Neural cell (in vitro differentiated cells): ENCODE results near the gene XRN1. TPM values are rescaled to one million over a fixed set of nuclear protein-coding genes. Genes with fewer than 3 reads are reported as not detected.
"Not testable (repeated sequence)": the region's sequence is repeated elsewhere in the genome, so short reads cannot be mapped to it uniquely, and the experiment has no call there.

Experiments used
- H2AFZ ChIP-seq: fragments of 200-600, 300-800 bp; sonication (generic), shearing (Covaris generic); 2 replicates; pipeline ENCODE4 v1.6.0; 2014; ENCODE audit warnings: low read depth, mild to moderate bottlenecking, antibody characterized with exemption, low read length, moderate library complexity
- H3F3A ChIP-seq: fragments of 200-600 bp; shearing (Covaris generic); 2 replicates; pipeline ENCODE4 v1.6.1; 2016; ENCODE audit warnings: mild to moderate bottlenecking, moderate library complexity, mixed read lengths, antibody characterized with exemption, low read length; ENCODE audit not compliant: insufficient read depth, poor library complexity, severe bottlenecking
- H3K27ac ChIP-seq: fragments of 200-600, 300-800 bp; sonication (generic), shearing (Covaris generic); 2 replicates; pipeline ENCODE4 v1.5.1; 2014; ENCODE audit warnings: mild to moderate bottlenecking, low read length, moderate library complexity
- H3K27me3 ChIP-seq: fragments of 300-800, 200-600 bp; sonication (generic), shearing (Covaris generic); 2 replicates; pipeline ENCODE4 v1.6.0; 2014; ENCODE audit warnings: mild to moderate bottlenecking, low read depth, low read length, moderate library complexity; ENCODE audit not compliant: insufficient read depth
- H3K36me3 ChIP-seq: fragments of 300-800, 200-600 bp; sonication (generic), shearing (Covaris generic); 2 replicates; pipeline ENCODE4 v1.5.1; 2014; ENCODE audit warnings: mild to moderate bottlenecking, antibody characterized with exemption, low read length, moderate library complexity; ENCODE audit not compliant: insufficient read depth
- H3K4me2 ChIP-seq: fragments of 300-800, 200-600 bp; sonication (generic), shearing (Covaris generic); 2 replicates; pipeline ENCODE4 v1.6.0; 2014; ENCODE audit warnings: mild to moderate bottlenecking, low read length
- H3K4me3 ChIP-seq: fragments of 300-800, 200-600 bp; sonication (generic), shearing (Covaris generic); 2 replicates; pipeline ENCODE4 v1.5.1; 2014; ENCODE audit warnings: mild to moderate bottlenecking, low read length, moderate library complexity
- H3K79me2 ChIP-seq: fragments of 200-600 bp; shearing (Covaris generic); replicated peaks from 2 replicates; pipeline ENCODE4 v1.6.0; 2014; ENCODE audit warnings: mild to moderate bottlenecking, low read length, moderate library complexity; ENCODE audit not compliant: insufficient read depth
- H3K9ac ChIP-seq: fragments of 300-800, 200-600 bp; sonication (generic), shearing (Covaris generic); 2 replicates; pipeline ENCODE4 v1.6.1; 2016; ENCODE audit warnings: mild to moderate bottlenecking, low read length, mixed read lengths
- H3K9me2 ChIP-seq: fragments of 200-600 bp; shearing (Covaris generic); 2 replicates; pipeline ENCODE4 v1.6.1; 2016; ENCODE audit warnings: mild to moderate bottlenecking, low read length, mixed read lengths; ENCODE audit not compliant: insufficient read depth
- H3K9me3 ChIP-seq: fragments of 200-600, 300-800 bp; sonication (generic), shearing (Covaris generic); 2 replicates; pipeline ENCODE4 v1.6.1; 2016; ENCODE audit warnings: mild to moderate bottlenecking, mixed run types, low read length, moderate library complexity, mixed read lengths
- H4K20me1 ChIP-seq: fragments of 200-600 bp; shearing (Covaris generic); 2 replicates; pipeline ENCODE4 v1.6.1; 2016; ENCODE audit warnings: mild to moderate bottlenecking, mixed run types; ENCODE audit not compliant: insufficient read depth
- EP300 ChIP-seq: fragments of 450-650 bp; conservative IDR thresholded peaks from 2 replicates; pipeline ENCODE4 v1.6.1; 2014; ENCODE audit warnings: antibody characterized with exemption, mild to moderate bottlenecking, moderate library complexity; ENCODE audit not compliant: poor library complexity, severe bottlenecking
- EZH2 ChIP-seq: fragments of 200-600, 300-800 bp; shearing (Covaris generic), sonication (generic); IDR thresholded peaks from 2 replicates; pipeline ENCODE4 v1.6.1; 2014; ENCODE audit warnings: antibody characterized with exemption, low read length, borderline replicate concordance, mild to moderate bottlenecking; ENCODE audit not compliant: insufficient read depth, poor library complexity, severe bottlenecking
- MXI1 ChIP-seq: fragments of 450-650 bp; conservative IDR thresholded peaks from 2 replicates; pipeline ENCODE4 v1.6.1; 2014; ENCODE audit warnings: antibody characterized with exemption, mild to moderate bottlenecking; ENCODE audit not compliant: poor library complexity, severe bottlenecking
- POLR2AphosphoS5 ChIP-seq: IDR thresholded peaks from 2 replicates; pipeline ENCODE4 v1.6.1; 2012
- RAD21 ChIP-seq: fragments of 450-650 bp; conservative IDR thresholded peaks from 2 replicates; pipeline ENCODE4 v1.6.1; 2014; ENCODE audit warnings: antibody characterized with exemption, mild to moderate bottlenecking, moderate library complexity
- SMC3 ChIP-seq: fragments of 450-650 bp; conservative IDR thresholded peaks from 2 replicates; pipeline ENCODE4 v1.6.1; 2014; ENCODE audit warnings: antibody characterized with exemption, mild to moderate bottlenecking, moderate library complexity; ENCODE audit not compliant: poor library complexity
- TAF1 ChIP-seq: IDR thresholded peaks from 2 replicates; pipeline ENCODE4 v1.6.1; 2012; ENCODE audit warnings: low read depth
- polyA plus RNA-seq: library from polyadenylated mRNA; depleted of rRNA; stranded (reverse); fragments of >200 nt; gene quantifications from 2 replicates; pipeline ENCODE4 v1.2.3, GENCODE V29; 2014
- TF ChIP-seq, protein P1 (sequence below): IDR thresholded peaks from 2 replicates; pipeline ENCODE4 v1.6.1; 2012; ENCODE audit warnings: borderline replicate concordance
- TF ChIP-seq, protein P2 (sequence below): fragments of 450-650 bp; IDR thresholded peaks from 2 replicates; pipeline ENCODE4 v1.5.1; 2014; ENCODE audit warnings: antibody characterized with exemption, mild to moderate bottlenecking, moderate library complexity; ENCODE audit not compliant: poor library complexity, severe bottlenecking

Gene XRN1
- polyA plus RNA-seq, 1 donor from 2014 or later, result 21.1 TPM

DNA sequence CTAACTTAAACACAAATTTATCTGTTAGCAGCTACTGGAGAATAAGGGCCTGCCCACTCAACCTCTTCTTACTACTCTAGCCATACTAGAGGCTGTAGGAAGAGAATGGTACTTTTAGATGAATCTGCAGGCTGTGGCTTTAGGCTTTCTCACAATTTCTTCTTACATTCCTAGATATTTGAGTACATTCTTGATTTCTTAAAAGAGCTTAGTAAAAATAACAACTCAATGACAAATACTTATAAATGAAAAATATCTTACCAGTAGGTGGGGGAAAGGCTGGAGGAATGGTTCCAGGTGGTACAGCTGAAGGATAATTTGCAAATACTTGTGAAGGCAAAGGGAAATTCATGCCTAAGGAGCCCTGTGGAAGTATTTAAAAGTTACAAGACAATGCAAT lies 129.5 kb downstream of the XRN1 start:
- H3K9ac ChIP-seq, result no peak overlapping the region
- H3K4me3 ChIP-seq, result no peak overlapping the region
- no peaks in the 10 kb centered on the region for H3K36me3 ChIP-seq
- no peaks in the 10 kb centered on the region for H3K9me2 ChIP-seq
- no peak overlapping the region for H3K4me2 ChIP-seq
- no peaks in the 10 kb centered on the region for H3K27me3 ChIP-seq
- no peaks in the 10 kb centered on the region for H3K79me2 ChIP-seq
- H4K20me1 ChIP-seq, result no peaks in the 10 kb centered on the region
- H3K27ac ChIP-seq, result no peak overlapping the region
- H3K9me3 ChIP-seq, result no peaks in the 10 kb centered on the region
- TF ChIP-seq, protein P1, sequence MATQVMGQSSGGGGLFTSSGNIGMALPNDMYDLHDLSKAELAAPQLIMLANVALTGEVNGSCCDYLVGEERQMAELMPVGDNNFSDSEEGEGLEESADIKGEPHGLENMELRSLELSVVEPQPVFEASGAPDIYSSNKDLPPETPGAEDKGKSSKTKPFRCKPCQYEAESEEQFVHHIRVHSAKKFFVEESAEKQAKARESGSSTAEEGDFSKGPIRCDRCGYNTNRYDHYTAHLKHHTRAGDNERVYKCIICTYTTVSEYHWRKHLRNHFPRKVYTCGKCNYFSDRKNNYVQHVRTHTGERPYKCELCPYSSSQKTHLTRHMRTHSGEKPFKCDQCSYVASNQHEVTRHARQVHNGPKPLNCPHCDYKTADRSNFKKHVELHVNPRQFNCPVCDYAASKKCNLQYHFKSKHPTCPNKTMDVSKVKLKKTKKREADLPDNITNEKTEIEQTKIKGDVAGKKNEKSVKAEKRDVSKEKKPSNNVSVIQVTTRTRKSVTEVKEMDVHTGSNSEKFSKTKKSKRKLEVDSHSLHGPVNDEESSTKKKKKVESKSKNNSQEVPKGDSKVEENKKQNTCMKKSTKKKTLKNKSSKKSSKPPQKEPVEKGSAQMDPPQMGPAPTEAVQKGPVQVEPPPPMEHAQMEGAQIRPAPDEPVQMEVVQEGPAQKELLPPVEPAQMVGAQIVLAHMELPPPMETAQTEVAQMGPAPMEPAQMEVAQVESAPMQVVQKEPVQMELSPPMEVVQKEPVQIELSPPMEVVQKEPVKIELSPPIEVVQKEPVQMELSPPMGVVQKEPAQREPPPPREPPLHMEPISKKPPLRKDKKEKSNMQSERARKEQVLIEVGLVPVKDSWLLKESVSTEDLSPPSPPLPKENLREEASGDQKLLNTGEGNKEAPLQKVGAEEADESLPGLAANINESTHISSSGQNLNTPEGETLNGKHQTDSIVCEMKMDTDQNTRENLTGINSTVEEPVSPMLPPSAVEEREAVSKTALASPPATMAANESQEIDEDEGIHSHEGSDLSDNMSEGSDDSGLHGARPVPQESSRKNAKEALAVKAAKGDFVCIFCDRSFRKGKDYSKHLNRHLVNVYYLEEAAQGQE, result no peak
- H3F3A ChIP-seq, result no peaks in the 10 kb centered on the region
- no peak overlapping the region for H2AFZ ChIP-seq

DNA sequence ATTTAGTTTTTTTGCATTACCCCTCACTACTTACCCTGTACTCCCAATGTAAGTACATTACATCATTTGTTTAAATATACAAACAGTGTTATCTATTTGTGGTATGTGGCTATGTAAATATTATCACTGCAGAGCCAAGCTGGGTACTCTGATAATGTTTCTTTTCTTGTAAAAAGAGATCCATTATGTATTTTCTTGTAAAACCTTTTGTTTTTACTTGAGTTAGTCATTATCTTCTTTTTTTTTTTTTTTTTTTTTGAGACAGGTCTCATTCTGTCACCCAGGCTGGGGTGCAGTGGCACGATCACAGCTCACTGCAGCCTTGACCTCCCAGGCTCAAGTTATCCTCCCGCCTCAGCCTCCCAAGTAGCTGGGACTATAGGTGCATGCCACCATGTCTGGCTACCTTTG lies 131.9 kb downstream of the XRN1 start:
- not testable (repeated sequence) for H3K9ac ChIP-seq, H3K4me3 ChIP-seq, H3K27me3 ChIP-seq, H3K36me3 ChIP-seq, H3K79me2 ChIP-seq, H2AFZ ChIP-seq, H4K20me1 ChIP-seq, H3K9me3 ChIP-seq, H3K4me2 ChIP-seq, H3F3A ChIP-seq, H3K9me2 ChIP-seq, H3K27ac ChIP-seq

DNA sequence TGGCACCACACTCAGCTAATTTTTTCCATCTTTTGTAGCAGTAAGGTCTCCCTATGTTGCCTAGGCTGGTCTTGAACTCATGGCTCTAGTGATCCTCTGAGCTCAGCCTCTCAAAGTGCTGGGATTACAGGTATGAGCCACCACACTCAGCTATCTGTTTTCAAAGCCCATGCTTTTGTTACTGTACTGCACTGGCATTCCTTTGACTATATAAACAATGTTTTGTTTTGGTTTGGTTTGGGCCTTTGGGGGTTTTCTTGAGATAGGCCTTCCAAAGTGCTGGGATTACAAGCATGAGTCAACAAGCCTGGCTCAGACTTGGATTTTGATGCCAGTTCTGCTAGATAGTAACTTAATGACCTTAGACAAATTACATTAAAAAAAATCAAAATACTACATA lies 132.8 kb downstream of the XRN1 start:
- no peaks in the 10 kb centered on the region for H3K27me3 ChIP-seq

More for the DNA sequence above, 132.8 kb downstream of the XRN1 start:
- no peaks in the 10 kb centered on the region for H3K9me3 ChIP-seq
- no peaks in the 10 kb centered on the region for H3K9me2 ChIP-seq
- no peak overlapping the region for H3K27ac ChIP-seq
- H3F3A ChIP-seq, result no peaks in the 10 kb centered on the region
- no peak overlapping the region for H3K9ac ChIP-seq
- H3K4me2 ChIP-seq, result no peak overlapping the region
- H4K20me1 ChIP-seq, result no peaks in the 10 kb centered on the region
- H3K36me3 ChIP-seq, result peaks cover 9% of the 10 kb centered on the region
- H2AFZ ChIP-seq, result no peak overlapping the region
- H3K79me2 ChIP-seq, result no peaks in the 10 kb centered on the region
- no peak overlapping the region for H3K4me3 ChIP-seq
- TF ChIP-seq EP300 (no peak), SMC3 (no peak), TAF1 (no peak), RAD21 (no peak), EZH2 (no peak), POLR2AphosphoS5 (no peak), MXI1 (no peak)
- TF ChIP-seq, protein P2, sequence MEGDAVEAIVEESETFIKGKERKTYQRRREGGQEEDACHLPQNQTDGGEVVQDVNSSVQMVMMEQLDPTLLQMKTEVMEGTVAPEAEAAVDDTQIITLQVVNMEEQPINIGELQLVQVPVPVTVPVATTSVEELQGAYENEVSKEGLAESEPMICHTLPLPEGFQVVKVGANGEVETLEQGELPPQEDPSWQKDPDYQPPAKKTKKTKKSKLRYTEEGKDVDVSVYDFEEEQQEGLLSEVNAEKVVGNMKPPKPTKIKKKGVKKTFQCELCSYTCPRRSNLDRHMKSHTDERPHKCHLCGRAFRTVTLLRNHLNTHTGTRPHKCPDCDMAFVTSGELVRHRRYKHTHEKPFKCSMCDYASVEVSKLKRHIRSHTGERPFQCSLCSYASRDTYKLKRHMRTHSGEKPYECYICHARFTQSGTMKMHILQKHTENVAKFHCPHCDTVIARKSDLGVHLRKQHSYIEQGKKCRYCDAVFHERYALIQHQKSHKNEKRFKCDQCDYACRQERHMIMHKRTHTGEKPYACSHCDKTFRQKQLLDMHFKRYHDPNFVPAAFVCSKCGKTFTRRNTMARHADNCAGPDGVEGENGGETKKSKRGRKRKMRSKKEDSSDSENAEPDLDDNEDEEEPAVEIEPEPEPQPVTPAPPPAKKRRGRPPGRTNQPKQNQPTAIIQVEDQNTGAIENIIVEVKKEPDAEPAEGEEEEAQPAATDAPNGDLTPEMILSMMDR, result no peak
- TF ChIP-seq, protein P1, result no peak
